ENCODE measurements around the gene SLC35A4. TPM values are rescaled to one million over a fixed set of nuclear protein-coding genes. Genes with fewer than 3 reads are reported as not detected.

SLC35A4 gene
- total RNA-seq, 1 donor from 2014 or later, result 61.8 TPM

DNA sequence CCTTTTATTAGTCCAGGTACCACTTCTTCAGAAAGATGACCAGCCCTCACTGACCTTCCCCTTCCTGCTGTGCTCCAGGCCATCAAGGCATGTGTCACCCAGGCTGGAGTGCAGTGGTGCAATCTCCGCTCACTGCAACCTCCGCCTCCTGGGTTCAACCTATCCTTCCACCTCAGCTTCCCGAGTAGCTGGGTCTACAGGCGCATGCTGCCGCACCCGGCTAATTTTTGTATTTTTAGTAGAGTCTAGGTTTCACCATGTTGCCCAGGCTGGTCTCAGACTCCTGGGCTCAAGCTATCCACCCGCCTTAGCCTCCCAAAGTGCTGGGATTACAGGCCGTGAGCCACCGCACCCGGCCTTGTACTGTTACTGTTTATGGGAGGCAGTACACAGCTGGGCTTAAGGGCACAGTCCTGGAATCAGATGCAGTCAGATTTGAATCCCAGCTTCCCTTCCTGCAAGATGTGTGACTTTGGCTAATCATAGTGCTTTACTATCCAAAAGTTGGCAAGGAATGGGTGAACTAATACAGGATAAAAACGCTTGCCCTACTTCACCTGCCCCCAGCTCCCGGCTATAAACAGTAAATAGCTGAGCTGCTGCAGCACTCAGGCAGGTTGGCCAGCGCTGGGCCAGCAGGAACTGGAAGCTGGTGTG is 17.6 kb upstream of the SLC35A4 start:
- DNase-seq (ENCODE audit: low read depth), result no peak
- TF ChIP-seq, protein P1, sequence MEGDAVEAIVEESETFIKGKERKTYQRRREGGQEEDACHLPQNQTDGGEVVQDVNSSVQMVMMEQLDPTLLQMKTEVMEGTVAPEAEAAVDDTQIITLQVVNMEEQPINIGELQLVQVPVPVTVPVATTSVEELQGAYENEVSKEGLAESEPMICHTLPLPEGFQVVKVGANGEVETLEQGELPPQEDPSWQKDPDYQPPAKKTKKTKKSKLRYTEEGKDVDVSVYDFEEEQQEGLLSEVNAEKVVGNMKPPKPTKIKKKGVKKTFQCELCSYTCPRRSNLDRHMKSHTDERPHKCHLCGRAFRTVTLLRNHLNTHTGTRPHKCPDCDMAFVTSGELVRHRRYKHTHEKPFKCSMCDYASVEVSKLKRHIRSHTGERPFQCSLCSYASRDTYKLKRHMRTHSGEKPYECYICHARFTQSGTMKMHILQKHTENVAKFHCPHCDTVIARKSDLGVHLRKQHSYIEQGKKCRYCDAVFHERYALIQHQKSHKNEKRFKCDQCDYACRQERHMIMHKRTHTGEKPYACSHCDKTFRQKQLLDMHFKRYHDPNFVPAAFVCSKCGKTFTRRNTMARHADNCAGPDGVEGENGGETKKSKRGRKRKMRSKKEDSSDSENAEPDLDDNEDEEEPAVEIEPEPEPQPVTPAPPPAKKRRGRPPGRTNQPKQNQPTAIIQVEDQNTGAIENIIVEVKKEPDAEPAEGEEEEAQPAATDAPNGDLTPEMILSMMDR (conservative IDR thresholded peaks at IDR 0.05; ENCODE audit: low read depth, low read length), result no peak
- no peak overlapping the region for H3K4me3 ChIP-seq (ENCODE audit: low read depth, low read length)

DNA sequence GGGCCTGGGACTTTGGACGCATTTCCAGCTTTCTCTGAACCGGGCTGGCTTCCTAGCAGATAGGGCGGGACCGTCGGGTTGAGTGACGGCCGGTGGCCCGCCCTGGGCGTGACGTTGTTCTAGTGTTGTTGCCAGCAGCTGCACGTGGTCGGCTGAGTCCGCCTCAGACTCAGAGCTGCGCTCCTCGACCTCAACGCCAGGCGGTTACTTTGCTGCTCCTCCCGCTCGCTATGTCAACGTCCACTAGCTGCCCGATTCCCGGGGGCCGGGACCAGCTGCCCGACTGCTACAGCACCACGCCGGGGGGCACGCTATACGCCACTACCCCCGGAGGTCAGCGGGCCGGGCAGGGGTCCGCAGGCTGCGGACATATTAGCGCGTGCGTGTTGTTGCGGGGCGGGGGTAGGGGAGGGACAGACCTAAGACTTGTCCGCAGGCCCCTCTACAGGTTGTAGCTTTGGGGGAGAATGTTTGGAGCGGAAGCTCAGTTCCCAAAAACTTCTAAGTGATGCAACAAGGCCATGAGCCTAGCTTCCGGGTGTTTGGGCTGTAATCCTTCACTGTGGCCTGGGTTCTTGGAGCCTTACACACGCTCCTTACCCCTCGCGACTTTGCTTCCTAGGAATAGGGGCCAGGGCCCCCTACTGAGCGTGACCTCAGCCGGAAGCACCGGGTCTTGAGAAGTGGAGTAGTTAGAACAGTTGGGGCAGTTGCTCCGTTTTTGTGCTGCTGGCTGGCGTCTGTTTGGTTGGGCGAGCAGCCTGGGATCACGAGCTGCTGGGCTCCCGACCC is 16.9 kb upstream of the SLC35A4 start, which contains the start of gene EIF4EBP3:
EIF4EBP3 (plus strand) TSS at position 155 of the 792 bp plus-strand sequence; CDS start at position 231, 76 bp downstream.
- TF ChIP-seq, protein P1 (conservative IDR thresholded peaks at IDR 0.05; ENCODE audit: low read depth, low read length), result peak; percentile 52
- DNase-seq (ENCODE audit: low read depth), result peak; percentile 67
- H3K4me3 ChIP-seq (ENCODE audit: low read depth, low read length), result peak within 1 kb of the TSS; percentile 56

DNA sequence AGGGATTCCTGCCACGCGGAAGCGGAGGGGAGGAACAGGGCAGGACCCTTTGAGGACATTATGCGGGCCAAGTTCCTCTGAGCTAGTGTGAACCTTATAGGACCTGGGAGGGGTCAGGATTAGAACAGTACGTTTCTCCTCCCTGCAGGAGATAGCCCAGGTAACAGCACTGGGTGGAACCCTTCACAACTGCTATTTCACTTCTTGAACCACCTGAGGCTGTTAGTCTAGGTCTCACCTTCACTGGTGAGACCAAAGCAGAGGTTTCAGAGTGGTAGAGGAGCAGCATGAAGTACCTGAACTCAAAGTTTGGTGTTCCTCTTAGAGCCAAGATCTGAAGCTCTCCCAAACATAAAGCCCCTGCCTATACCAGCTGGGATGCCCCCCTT is 16.3 kb upstream of the SLC35A4 start:
- DNase-seq (ENCODE audit: low read depth), result no peak
- H3K4me3 ChIP-seq (ENCODE audit: low read depth, low read length), result peak overlapping the region; percentile 56
- TF ChIP-seq, protein P1 (conservative IDR thresholded peaks at IDR 0.05; ENCODE audit: low read depth, low read length), result no peak

DNA sequence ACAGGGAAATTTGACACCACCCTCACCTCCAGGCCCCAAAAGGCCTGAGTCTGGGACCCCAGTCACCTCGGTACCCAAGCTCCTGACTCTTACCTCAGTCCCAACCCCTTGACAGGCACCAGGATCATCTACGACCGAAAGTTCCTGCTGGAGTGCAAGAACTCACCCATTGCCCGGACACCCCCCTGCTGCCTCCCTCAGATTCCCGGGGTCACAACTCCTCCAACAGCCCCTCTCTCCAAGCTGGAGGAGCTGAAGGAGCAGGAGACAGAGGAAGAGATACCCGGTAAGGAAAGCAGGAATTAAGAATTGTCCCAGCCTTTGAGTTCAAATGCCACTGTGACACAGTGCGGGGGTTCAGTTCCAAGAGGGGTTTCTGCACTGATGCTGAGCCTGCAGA is 15.8 kb upstream of the SLC35A4 start:
- DNase-seq (ENCODE audit: low read depth), result no peak
- TF ChIP-seq, protein P1 (conservative IDR thresholded peaks at IDR 0.05; ENCODE audit: low read depth, low read length), result no peak
- no peak overlapping the region for H3K4me3 ChIP-seq (ENCODE audit: low read depth, low read length)

DNA sequence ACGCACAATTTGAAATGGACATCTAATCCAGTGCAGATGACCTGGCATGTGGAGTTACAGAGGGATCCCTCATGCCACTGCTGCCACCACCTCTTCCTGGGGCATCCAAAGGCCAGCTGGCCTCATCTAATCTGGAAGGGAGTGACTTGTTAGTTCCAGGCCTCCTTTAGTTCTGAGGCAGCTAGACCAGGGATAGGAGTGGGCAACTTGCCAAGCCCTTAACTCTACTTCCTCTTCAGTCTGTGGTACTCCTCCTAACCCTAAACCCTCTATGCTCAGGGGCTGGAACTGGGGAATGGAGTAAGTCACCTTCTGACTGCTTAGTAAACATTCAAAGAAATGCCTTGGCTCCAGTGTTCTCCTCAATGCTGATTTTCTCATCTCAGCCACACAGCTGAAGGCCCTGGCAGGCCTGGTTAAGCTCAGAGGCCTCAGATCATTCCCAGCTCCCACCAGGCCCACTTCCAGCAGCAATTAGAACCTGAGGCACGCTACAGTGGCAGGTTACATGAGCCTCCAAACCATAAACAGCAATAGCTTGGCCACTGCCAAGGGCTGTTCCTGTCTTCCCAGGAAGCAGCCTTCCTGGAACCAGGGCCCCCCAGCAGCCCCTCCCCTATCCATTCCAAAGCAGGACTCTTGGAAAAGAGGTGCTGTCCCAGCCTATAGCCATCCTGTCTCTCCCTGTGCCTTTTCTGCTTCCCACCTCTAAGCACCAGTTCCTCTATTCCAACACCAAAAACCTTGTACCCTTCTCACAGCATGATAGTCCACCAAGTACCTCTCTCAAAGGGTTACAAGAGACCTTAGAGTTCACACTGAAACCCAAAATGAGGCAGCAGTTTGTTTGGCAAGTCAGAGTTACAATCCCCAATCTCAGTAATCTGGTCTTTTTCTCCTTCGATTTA is 15.1 kb upstream of the SLC35A4 start:
- TF ChIP-seq, protein P1 (conservative IDR thresholded peaks at IDR 0.05; ENCODE audit: low read depth, low read length), result no peak
- no peak for DNase-seq (ENCODE audit: low read depth)
- no peak overlapping the region for H3K4me3 ChIP-seq (ENCODE audit: low read depth, low read length)

DNA sequence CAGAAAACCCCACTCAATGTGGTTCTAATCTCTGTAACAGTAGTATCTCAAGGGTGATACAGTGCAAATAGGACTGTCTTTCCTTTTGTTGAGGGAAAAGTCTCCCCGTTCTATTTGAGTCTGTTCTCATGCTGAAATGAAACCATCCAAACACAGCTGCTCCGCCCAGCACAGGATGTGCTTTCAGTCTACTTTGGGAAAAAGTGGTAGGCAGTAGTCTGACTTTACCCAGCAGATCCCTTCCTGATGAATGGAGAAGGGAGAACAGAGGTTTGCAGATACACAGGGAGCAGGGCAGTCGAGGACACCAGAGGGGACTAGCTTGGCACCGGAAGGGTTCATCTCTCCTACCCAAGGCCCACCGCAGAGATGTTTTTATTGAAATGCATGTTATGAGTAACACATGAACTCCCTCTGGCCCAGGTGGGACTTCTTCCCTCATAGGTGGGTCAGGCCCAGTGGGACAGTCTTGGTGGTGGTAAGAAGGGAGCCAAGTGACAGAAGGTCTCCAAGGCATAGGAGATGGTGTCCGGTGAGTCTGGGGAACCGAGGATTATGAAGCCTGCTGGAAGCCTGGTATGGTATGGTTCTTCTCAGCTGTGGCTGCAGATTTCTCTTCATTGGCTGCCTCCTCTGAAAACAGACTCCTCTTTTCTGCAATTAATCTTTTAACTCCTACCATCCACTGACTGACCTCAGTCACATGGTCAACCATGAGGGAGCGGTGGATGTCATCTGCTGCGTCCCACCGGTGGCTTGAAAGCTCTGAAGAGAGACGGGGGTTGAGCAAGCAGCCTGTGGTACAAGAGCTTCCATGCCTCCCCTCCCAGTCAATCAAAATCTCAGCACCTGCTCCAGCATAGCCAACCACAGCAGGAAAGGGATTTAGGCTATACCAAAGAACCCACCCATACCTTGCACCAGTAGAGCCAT is 14.2 kb upstream of the SLC35A4 start:
- TF ChIP-seq, protein P1 (conservative IDR thresholded peaks at IDR 0.05; ENCODE audit: low read depth, low read length), result no peak
- H3K4me3 ChIP-seq (ENCODE audit: low read depth, low read length), result no peak overlapping the region
- DNase-seq (ENCODE audit: low read depth), result no peak
